Measurements from ENCODE around the gene XBP1. TPM values are rescaled to one million over a fixed set of nuclear protein-coding genes. Genes with fewer than 3 reads are reported as not detected.

Gene XBP1
- total and polyA plus RNA-seq, 2 of the 8 experiments (the other 6 are each of a cell fraction or from before 2014, with no cell fraction given), result 99.8 to 131 TPM

- Histone ChIP-seq H3K4ac (replicated peaks; ENCODE audit: insufficient read length, low read depth, low read length) (no peak overlapping the region), H3K4me2 (ENCODE audit: insufficient read depth in 1 of 2, low read depth in 2 of 2, low read length in 2 of 2) (no peak overlapping the region), H4K91ac (replicated peaks; ENCODE audit: insufficient read length, low read length) (no peak overlapping the region), H3K9me3 (ENCODE audit: insufficient read depth in 2 of 2, low read depth in 1 of 2, low read length in 1 of 2) (no peaks in the 10 kb centered on the region), H2BK20ac (ENCODE audit: low read length) (no peak overlapping the region), H2BK120ac (replicated peaks; ENCODE audit: low read depth, low read length) (no peak overlapping the region), H3K18ac (ENCODE audit: extremely low read depth, low read length) (no peak overlapping the region), H3K27ac (ENCODE audit: low read depth, low read length) (no peak overlapping the region), H3K79me1 (ENCODE audit: low read depth, low read length) (no peaks in the 10 kb centered on the region; the same call in 1 of the 2 replicates), H2BK5ac (ENCODE audit: low read depth, low read length) (no peak overlapping the region), H3K36me3 (ENCODE audit: control insufficient read depth in 2 of 4, insufficient read depth in 4 of 4, low read length in 3 of 4) (peaks cover 9 to 53% (median 29%) of the 10 kb centered on the region in 4 experiments), H3K56ac (replicated peaks; ENCODE audit: insufficient read length, low read depth, low read length) (no peak overlapping the region), H4K8ac (ENCODE audit: extremely low read depth, insufficient read depth, low read length) (no peak overlapping the region), H3K9ac (replicated peaks in 1 of 4; ENCODE audit: extremely low read depth in 1 of 4, low read depth in 3 of 4, low read length in 3 of 4) (no peak overlapping the region), H2BK15ac (ENCODE audit: low read length) (no peak overlapping the region), H2AK5ac (ENCODE audit: low read depth, low read length) (no peak overlapping the region), H3K4me1 (replicated peaks in 1 of 4; ENCODE audit: control insufficient read depth in 3 of 4, insufficient read depth in 4 of 4, low read length in 3 of 4) (no peaks in the 10 kb centered on the region), H2BK12ac (ENCODE audit: low read depth, low read length) (no peak overlapping the region), H3K14ac (ENCODE audit: insufficient read length) (no peak overlapping the region), H3K27me3 (replicated peaks in 1 of 4; ENCODE audit: control insufficient read depth in 3 of 4, extremely low read depth in 1 of 4, insufficient read depth in 3 of 4, low read length in 3 of 4) (no peaks in the 10 kb centered on the region), H3K23me2 (ENCODE audit: low read depth, low read length) (no peaks in the 10 kb centered on the region), H3K23ac (ENCODE audit: insufficient read length) (no peak overlapping the region), H2AFZ (ENCODE audit: low read length) (no peak overlapping the region), H4K5ac (ENCODE audit: insufficient read length, low read depth, low read length) (no peak overlapping the region), H3K79me2 (ENCODE audit: control insufficient read depth in 1 of 2, insufficient read depth in 2 of 2, low read length in 2 of 2) (peaks cover 0 to 22% of the 10 kb centered on the region in 2 experiments; a peak in 1 of 4 replicates), H4K20me1 (replicated peaks in 1 of 2; ENCODE audit: control insufficient read depth in 1 of 2, insufficient read depth in 2 of 2, low read length in 2 of 2) (peaks cover 2 to 6% of the 10 kb centered on the region in 2 experiments), H3K4me3 (ENCODE audit: extremely low read depth in 1 of 4, insufficient read depth in 2 of 4, low read depth in 3 of 4, low read length in 4 of 4) (no peak overlapping the region)
- WGBS, 2 experiments (ENCODE audit: extremely low coverage in 1 of 2, insufficient coverage in 1 of 2, insufficient read length in 1 of 2, insufficient replicate concordance in 2 of 2, low coverage in 1 of 2, low lambda C conversion rate in 2 of 2, missing lambda C conversion rate in 1 of 2), result 88% methylated on average over 1 of the region's 1 CpG; no CpG with 5 or more reads in 1 of the 2 experiments
- FAIRE-seq (no peak), DNase-seq (ENCODE audit: low read depth in 1 of 2, low spot score in 2 of 2) (no peak)
- CTCF ChIA-PET (ENCODE audit: partially characterized antibody), result interaction anchor here (0.9 kb wide), 1 partner anchor 10 kb away, joined by 3 read pairs; no protein-coding TSS in a partner anchor
- POLR2A ChIA-PET (ENCODE audit: partially characterized antibody), result interaction anchor here (0.9 to 2.9 kb wide), 6 partner anchors 15 to 57 kb away, joined by 3 to 13 read pairs (median 4); partner anchors contain the start of gene XBP1
- TF ChIP-seq SP1 (IDR thresholded peaks at IDR 0.05; ENCODE audit: low read depth, low read length), result no peak
- TF ChIP-seq SP2 (IDR thresholded peaks at IDR 0.05; ENCODE audit: low read length), result no peak
Observed at GRCh38 chr22:28780296-28780695, 20.1 kb downstream of the XBP1 start.

Data from H1 (cell line).